H9 (cell line): ENCODE results near the gene SPAG5. TPM values are rescaled to one million over a fixed set of nuclear protein-coding genes. Genes with fewer than 3 reads are reported as not detected.
A peak's percentile ranks its signal among the peaks of the same experiment; 100 is the strongest.

Experiments used
- DNase-seq: peaks from one replicate; pipeline ENCODE4 v3.0.0-alpha.2; 2017
- H2AFZ ChIP-seq: one replicate; pipeline ENCODE4 v1.6.1; 2013; ENCODE audit warnings: mild to moderate bottlenecking, low read length, control low read depth, moderate library complexity
- H2AK5ac ChIP-seq: 2 replicates; pipeline ENCODE4 v1.6.1; 2013; ENCODE audit warnings: low read length, control low read depth, mixed read lengths; ENCODE audit not compliant: insufficient read length
- H2BK120ac ChIP-seq: one replicate; pipeline ENCODE4 v1.6.1; 2013; ENCODE audit warnings: low read depth, mild to moderate bottlenecking, low read length, control low read depth, inconsistent platforms; ENCODE audit not compliant: poor library complexity, severe bottlenecking
- H2BK12ac ChIP-seq: 2 replicates; pipeline ENCODE4 v1.6.1; 2013; ENCODE audit warnings: low read length, control low read depth, mixed read lengths, low read depth; ENCODE audit not compliant: insufficient read length
- H2BK15ac ChIP-seq: 2 replicates; pipeline ENCODE4 v1.6.1; 2013; ENCODE audit warnings: low read depth, low read length, control low read depth
- H2BK20ac ChIP-seq: one replicate; pipeline ENCODE4 v1.6.1; 2013; ENCODE audit warnings: low read depth, mild to moderate bottlenecking, low read length, control low read depth, inconsistent platforms; ENCODE audit not compliant: poor library complexity, severe bottlenecking
- H2BK5ac ChIP-seq: 2 replicates; pipeline ENCODE4 v1.6.1; 2013; ENCODE audit warnings: low read length, control low read depth, mixed read lengths; ENCODE audit not compliant: insufficient read length
- H3K14ac ChIP-seq: 2 replicates; pipeline ENCODE4 v1.6.1; 2013; ENCODE audit warnings: low read length, control low read depth; ENCODE audit not compliant: insufficient read depth
- H3K18ac ChIP-seq: 2 replicates; pipeline ENCODE4 v1.6.1; 2013; ENCODE audit warnings: low read depth, mild to moderate bottlenecking, mixed read lengths, low read length, control low read depth; ENCODE audit not compliant: insufficient read length
- H3K23ac ChIP-seq: 2 replicates; pipeline ENCODE4 v1.6.1; 2013; ENCODE audit warnings: low read length, control low read depth, mixed read lengths, low read depth; ENCODE audit not compliant: insufficient read length
- H3K23me2 ChIP-seq: 2 replicates; pipeline ENCODE4 v1.6.1; 2013; ENCODE audit warnings: low read depth, mild to moderate bottlenecking, mixed read lengths, low read length, control low read depth; ENCODE audit not compliant: insufficient read length, poor library complexity, severe bottlenecking
- H3K27ac ChIP-seq: 2 replicates; pipeline ENCODE4 v1.5.1; 2013; ENCODE audit warnings: low read length, control low read depth, mixed read lengths, low read depth; ENCODE audit not compliant: insufficient read length
- H3K27me3 ChIP-seq: 2 replicates; pipeline ENCODE4 v1.6.1; 2013; ENCODE audit warnings: low read length, control low read depth, inconsistent platforms; ENCODE audit not compliant: insufficient read depth
- H3K4ac ChIP-seq: 2 replicates; pipeline ENCODE4 v1.6.1; 2013; ENCODE audit warnings: low read depth, mild to moderate bottlenecking, control low read depth, inconsistent platforms, low read length, moderate library complexity
- H3K4me1 ChIP-seq: 2 replicates; pipeline ENCODE4 v1.6.1; 2013; ENCODE audit warnings: low read length, control low read depth, inconsistent platforms; ENCODE audit not compliant: insufficient read depth
- H3K4me2 ChIP-seq: 2 replicates; pipeline ENCODE4 v1.6.1; 2013; ENCODE audit warnings: low read length, control low read depth, mixed read lengths; ENCODE audit not compliant: insufficient read length, insufficient read depth
- H3K56ac ChIP-seq: 2 replicates; pipeline ENCODE4 v1.6.1; 2013; ENCODE audit warnings: low read depth, mild to moderate bottlenecking, mixed read lengths, low read length, control low read depth; ENCODE audit not compliant: insufficient read length
- H3K79me1 ChIP-seq: 2 replicates; pipeline ENCODE4 v1.6.1; 2013; ENCODE audit warnings: low read depth, mild to moderate bottlenecking, moderate library complexity, low read length, control low read depth, inconsistent platforms; ENCODE audit not compliant: insufficient read depth, poor library complexity, severe bottlenecking
- H3K79me2 ChIP-seq: 2 replicates; pipeline ENCODE4 v1.6.1; 2013; ENCODE audit warnings: low read length, control low read depth, inconsistent platforms; ENCODE audit not compliant: insufficient read depth
- H3K9ac ChIP-seq: 2 replicates; pipeline ENCODE4 v1.6.1; 2013; ENCODE audit warnings: low read length, control low read depth, mixed read lengths; ENCODE audit not compliant: insufficient read length; ENCODE audit errors: extremely low read depth
- H3K9me3 ChIP-seq: one replicate; pipeline ENCODE4 v1.6.1; 2013; ENCODE audit warnings: low read depth, low read length, inconsistent platforms; ENCODE audit not compliant: control insufficient read depth
- H3T11ph ChIP-seq: one replicate; pipeline ENCODE4 v1.6.1; 2013; ENCODE audit warnings: mild to moderate bottlenecking, low read length, control low read depth, inconsistent platforms
- H4K20me1 ChIP-seq: one replicate; pipeline ENCODE4 v1.6.1; 2013; ENCODE audit not compliant: control insufficient read depth, insufficient read length, insufficient read depth
- H4K5ac ChIP-seq: 2 replicates; pipeline ENCODE4 v1.6.1; 2013; ENCODE audit warnings: low read depth, mild to moderate bottlenecking, mixed read lengths, low read length, control low read depth; ENCODE audit not compliant: insufficient read length
- H4K8ac ChIP-seq: replicated peaks from 2 replicates; pipeline ENCODE4 v1.6.1; 2013; ENCODE audit warnings: low read length, control low read depth, mixed read lengths, low read depth; ENCODE audit not compliant: insufficient read length
- H4K91ac ChIP-seq: 2 replicates; pipeline ENCODE4 v1.6.1; 2013; ENCODE audit warnings: low read depth, mild to moderate bottlenecking, moderate library complexity, mixed read lengths, low read length, control low read depth; ENCODE audit not compliant: insufficient read length
- H3K27ac Mint-ChIP-seq, 3 experiments: 2 replicates in 2 of 3; 3 replicates in 1 of 3; pipeline ENCODE4 v1.8.0; 2020 to 2021; ENCODE audit warnings: mixed read lengths in 3 of 3, mild to moderate bottlenecking in 1 of 3, moderate library complexity in 1 of 3
- H3K27me3 Mint-ChIP-seq: 2 replicates; pipeline ENCODE4 v1.8.0; 2021; ENCODE audit warnings: low read depth, mild to moderate bottlenecking, moderate library complexity, mixed read lengths
- H3K36me3 Mint-ChIP-seq, 3 experiments: 2 replicates in 2 of 3; 3 replicates in 1 of 3; pipeline ENCODE4 v1.8.0; 2020 to 2021; ENCODE audit warnings: low read depth in 3 of 3, mixed read lengths in 3 of 3; ENCODE audit not compliant: insufficient read depth in 1 of 3
- H3K4me1 Mint-ChIP-seq, 2 experiments: 2 replicates each; pipeline ENCODE4 v1.8.0; 2020; ENCODE audit warnings: mixed read lengths in 2 of 2
- H3K4me3 Mint-ChIP-seq, 2 experiments: 2 replicates in 1 of 2; 3 replicates in 1 of 2; pipeline ENCODE4 v1.8.0; 2020 to 2021; ENCODE audit warnings: mild to moderate bottlenecking in 2 of 2, mixed read lengths in 2 of 2, moderate library complexity in 1 of 2
- H3K9me3 Mint-ChIP-seq, 2 experiments: 2 replicates in 1 of 2; 3 replicates in 1 of 2; pipeline ENCODE4 v1.8.0; 2020; ENCODE audit warnings: mild to moderate bottlenecking in 2 of 2, mixed read lengths in 2 of 2, moderate library complexity in 1 of 2
- WGBS: extraction: QIAGEN DNeasy Blood & Tissue Kit; methylation state at CpG from one replicate; pipeline ENCODE4 v1.1.7; 2013; ENCODE audit warnings: missing lambda C conversion rate, low lambda C conversion rate, mixed read lengths; ENCODE audit not compliant: insufficient read length; ENCODE audit errors: extremely low coverage; 5-methylcytosine and 5-hydroxymethylcytosine counted together
- total RNA-seq: library from RNA; stranded (reverse); gene quantifications from 2 replicates; pipeline ENCODE4 v1.2.1, GENCODE V29; 2021
- TF ChIP-seq, protein P1 (sequence below): fragments of 200-600 bp; sonication (generic); conservative IDR thresholded peaks from 3 replicates; pipeline ENCODE4 v1.8.0; 2021; ENCODE audit warnings: antibody characterized with exemption, mild to moderate bottlenecking

The SPAG5 gene
- total RNA-seq, 1 experiment from 2014 or later = 122 TPM

DNA sequence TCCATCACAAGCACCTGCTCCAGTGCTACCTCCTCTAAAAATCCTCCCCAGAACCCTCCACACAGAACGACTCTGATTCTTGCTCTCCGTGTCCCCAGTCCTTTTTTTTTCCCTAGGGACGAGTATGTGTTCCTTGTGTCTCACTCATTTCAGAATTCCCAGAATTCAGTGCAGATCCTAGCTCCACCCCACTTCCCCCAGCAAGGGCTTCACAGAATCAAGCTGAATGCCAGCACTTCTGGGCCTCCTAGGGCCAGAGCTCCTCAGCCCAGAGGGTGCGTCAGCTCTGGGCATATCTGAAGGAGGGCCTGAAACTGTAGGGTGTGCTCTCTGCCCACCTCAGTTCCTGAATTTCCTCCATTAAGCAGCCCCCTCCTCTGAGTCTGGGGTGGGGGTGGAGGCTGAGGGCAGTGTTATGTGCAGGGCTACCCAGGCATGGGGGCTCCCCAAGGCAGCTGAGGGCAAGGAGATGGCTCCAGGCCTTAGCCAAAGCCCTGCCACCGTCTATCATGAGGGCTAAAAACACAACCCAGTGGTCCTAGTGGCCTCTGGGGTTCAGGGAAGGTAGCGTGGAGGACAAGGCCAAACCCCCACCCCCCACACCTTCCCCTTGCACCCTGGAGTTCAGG lies 52.9 kb downstream of the SPAG5 start:
- no peak overlapping the region for H2BK120ac ChIP-seq
- H3K18ac ChIP-seq = no peak overlapping the region
- Mint-ChIP-seq H3K4me3 (no peak overlapping the region), H3K9me3 (no peaks in the 10 kb centered on the region), H3K4me1 (peaks cover 27 to 54% of the 10 kb centered on the region in 2 experiments), H3K36me3 (peaks cover 2 to 6% (median 3%) of the 10 kb centered on the region in 3 experiments; a peak in 4 of 7 replicates), H3K27me3 (peaks cover under 1% of the 10 kb centered on the region; the same call in 1 of the 2 replicates), H3K27ac (peak overlapping the region; percentile 1 to 31 (median 5); a peak in 4 of 7 replicates)
- H3K14ac ChIP-seq = no peak overlapping the region
- WGBS = no CpG with 5 or more reads among the region's 6 CpGs
- H3K79me1 ChIP-seq = no peaks in the 10 kb centered on the region
- H3K56ac ChIP-seq = no peak overlapping the region
- TF ChIP-seq, protein P1, sequence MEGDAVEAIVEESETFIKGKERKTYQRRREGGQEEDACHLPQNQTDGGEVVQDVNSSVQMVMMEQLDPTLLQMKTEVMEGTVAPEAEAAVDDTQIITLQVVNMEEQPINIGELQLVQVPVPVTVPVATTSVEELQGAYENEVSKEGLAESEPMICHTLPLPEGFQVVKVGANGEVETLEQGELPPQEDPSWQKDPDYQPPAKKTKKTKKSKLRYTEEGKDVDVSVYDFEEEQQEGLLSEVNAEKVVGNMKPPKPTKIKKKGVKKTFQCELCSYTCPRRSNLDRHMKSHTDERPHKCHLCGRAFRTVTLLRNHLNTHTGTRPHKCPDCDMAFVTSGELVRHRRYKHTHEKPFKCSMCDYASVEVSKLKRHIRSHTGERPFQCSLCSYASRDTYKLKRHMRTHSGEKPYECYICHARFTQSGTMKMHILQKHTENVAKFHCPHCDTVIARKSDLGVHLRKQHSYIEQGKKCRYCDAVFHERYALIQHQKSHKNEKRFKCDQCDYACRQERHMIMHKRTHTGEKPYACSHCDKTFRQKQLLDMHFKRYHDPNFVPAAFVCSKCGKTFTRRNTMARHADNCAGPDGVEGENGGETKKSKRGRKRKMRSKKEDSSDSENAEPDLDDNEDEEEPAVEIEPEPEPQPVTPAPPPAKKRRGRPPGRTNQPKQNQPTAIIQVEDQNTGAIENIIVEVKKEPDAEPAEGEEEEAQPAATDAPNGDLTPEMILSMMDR = no peak
- no peak overlapping the region for H3K9ac ChIP-seq
- no peaks in the 10 kb centered on the region for H3K79me2 ChIP-seq
- no peaks in the 10 kb centered on the region for H3K9me3 ChIP-seq
- H2AFZ ChIP-seq = no peak overlapping the region
- H3K4me1 ChIP-seq = peaks cover 8% of the 10 kb centered on the region; the same call in 1 of the 2 replicates
- DNase-seq = no peak
- H4K5ac ChIP-seq = no peak overlapping the region
- no peak overlapping the region for H2BK20ac ChIP-seq
- H2BK5ac ChIP-seq = no peak overlapping the region
- H3K23me2 ChIP-seq = no peaks in the 10 kb centered on the region
- no peak overlapping the region for H3K27ac ChIP-seq
- no peak overlapping the region for H3K4ac ChIP-seq
- H4K91ac ChIP-seq = no peak overlapping the region
- H4K8ac ChIP-seq = no peak overlapping the region
- no peak overlapping the region for H2BK15ac ChIP-seq
- no peak overlapping the region for H3K4me2 ChIP-seq
- no peak overlapping the region for H2AK5ac ChIP-seq
- H4K20me1 ChIP-seq = no peaks in the 10 kb centered on the region
- H3T11ph ChIP-seq = no peak overlapping the region
- no peak overlapping the region for H2BK12ac ChIP-seq
- H3K27me3 ChIP-seq = no peaks in the 10 kb centered on the region
- H3K23ac ChIP-seq = no peak overlapping the region
